ENCODE results near the gene DCDC2. TPM values are rescaled to one million over a fixed set of nuclear protein-coding genes. Genes with fewer than 3 reads are reported as not detected.
A peak's percentile ranks its signal among the peaks of the same experiment; 100 is the strongest.

Gene DCDC2
- total and polyA plus RNA-seq, 2 donors from 2014 or later = 22.1 to 110 TPM

DNA sequence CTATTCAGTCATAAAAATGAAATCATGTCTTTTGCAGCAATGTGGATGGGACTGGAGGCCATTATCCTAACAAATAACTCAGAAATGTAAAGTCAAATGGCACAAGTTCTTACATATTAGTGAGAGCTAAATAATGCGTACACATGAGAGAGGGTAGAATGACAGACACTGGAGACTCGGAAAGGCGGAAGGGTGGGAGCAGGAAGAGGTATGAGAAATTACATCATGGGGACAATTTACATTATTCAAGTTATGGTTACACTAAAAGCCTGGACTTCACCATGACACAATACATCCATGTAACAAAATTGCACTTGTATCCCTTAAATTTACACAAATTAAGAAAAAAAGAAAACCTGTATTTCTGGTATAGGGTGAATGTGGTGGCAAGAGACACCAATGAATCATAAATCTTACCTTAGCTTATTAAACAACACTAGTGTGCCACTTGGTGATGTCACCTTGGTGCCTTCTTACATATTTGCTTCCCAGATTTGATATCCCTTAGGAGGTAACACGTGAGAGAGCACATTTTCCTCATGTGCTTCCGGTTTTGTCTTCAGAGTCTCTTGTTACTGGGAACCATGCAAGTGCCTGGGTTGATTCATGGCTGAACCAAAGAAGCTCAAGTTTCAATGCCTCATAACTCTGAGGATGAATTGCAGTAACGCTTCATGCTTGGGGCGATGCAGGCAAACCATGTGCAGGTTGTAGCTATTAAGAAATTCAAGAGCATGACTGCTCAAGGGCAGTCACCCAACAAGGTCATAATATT is 84.6 kb downstream of the DCDC2 start:
- no peak overlapping the region for H3K9ac ChIP-seq (ENCODE audit: low read length in 3 of 3)
- intact Hi-C loops (cut with DNase I) = no loop called here
- TF ChIP-seq, protein P1, sequence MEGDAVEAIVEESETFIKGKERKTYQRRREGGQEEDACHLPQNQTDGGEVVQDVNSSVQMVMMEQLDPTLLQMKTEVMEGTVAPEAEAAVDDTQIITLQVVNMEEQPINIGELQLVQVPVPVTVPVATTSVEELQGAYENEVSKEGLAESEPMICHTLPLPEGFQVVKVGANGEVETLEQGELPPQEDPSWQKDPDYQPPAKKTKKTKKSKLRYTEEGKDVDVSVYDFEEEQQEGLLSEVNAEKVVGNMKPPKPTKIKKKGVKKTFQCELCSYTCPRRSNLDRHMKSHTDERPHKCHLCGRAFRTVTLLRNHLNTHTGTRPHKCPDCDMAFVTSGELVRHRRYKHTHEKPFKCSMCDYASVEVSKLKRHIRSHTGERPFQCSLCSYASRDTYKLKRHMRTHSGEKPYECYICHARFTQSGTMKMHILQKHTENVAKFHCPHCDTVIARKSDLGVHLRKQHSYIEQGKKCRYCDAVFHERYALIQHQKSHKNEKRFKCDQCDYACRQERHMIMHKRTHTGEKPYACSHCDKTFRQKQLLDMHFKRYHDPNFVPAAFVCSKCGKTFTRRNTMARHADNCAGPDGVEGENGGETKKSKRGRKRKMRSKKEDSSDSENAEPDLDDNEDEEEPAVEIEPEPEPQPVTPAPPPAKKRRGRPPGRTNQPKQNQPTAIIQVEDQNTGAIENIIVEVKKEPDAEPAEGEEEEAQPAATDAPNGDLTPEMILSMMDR (IDR thresholded peaks at IDR 0.05; ENCODE audit: borderline replicate concordance, extremely low read depth, insufficient read depth) = no peak
- H3K27ac ChIP-seq (ENCODE audit: low read depth in 2 of 2, low read length in 2 of 2) = peak overlapping the region in 1 of 2 donors; percentile 9
- H3K4me1 ChIP-seq (ENCODE audit: control insufficient read depth in 2 of 3, insufficient read depth in 2 of 3, low read depth in 1 of 3, low read length in 3 of 3) = peaks cover 3 to 8% (median 6%) of the 10 kb centered on the region in 3 donors
- DNase-seq = peak in 4 of 5 donors; percentile 72 to 94 (median 84)
- no peaks in the 10 kb centered on the region for H3K27me3 ChIP-seq (ENCODE audit: control insufficient read depth, insufficient read depth, low read length)
- H3K36me3 ChIP-seq (ENCODE audit: control insufficient read depth in 2 of 3, insufficient read depth in 3 of 3, low read length in 3 of 3) = no peaks in the 10 kb centered on the region
- H3K9me3 ChIP-seq (ENCODE audit: control insufficient read depth in 2 of 3, insufficient read depth in 1 of 3, low read length in 3 of 3) = no peaks in the 10 kb centered on the region
- FAIRE-seq = no peak
- no peak overlapping the region for H3K4me3 ChIP-seq (ENCODE audit: low read length in 3 of 3)

DNA sequence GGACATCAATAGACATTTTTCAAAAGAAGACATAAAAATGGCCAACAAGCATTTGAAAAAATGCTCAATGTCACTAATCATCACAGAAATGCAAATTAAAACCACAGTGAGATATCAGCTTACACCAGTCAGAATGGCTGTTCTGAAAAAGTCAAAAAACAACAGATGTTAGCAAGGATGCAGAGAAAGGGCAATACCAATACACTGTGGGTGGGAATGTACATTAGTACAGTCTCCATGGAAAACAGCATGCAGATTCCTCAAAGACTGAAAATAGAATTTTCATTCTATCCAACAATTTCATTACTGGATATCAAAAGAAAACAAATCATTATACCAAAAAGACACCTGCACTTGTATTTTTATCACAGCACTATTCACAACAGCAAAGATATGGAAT is 85.3 kb downstream of the DCDC2 start:
- no peak overlapping the region for H3K27ac ChIP-seq (ENCODE audit: low read depth in 2 of 2, low read length in 2 of 2)
- H3K36me3 ChIP-seq (ENCODE audit: control insufficient read depth in 2 of 3, insufficient read depth in 3 of 3, low read length in 3 of 3) = no peaks in the 10 kb centered on the region
- no peaks in the 10 kb centered on the region for H3K9me3 ChIP-seq (ENCODE audit: control insufficient read depth in 2 of 3, insufficient read depth in 1 of 3, low read length in 3 of 3)
- DNase-seq = peak in 1 of 5 donors; percentile 9
- H3K4me3 ChIP-seq (ENCODE audit: low read length in 3 of 3) = no peak overlapping the region
- intact Hi-C loops (cut with DNase I) = no loop called here
- H3K4me1 ChIP-seq (ENCODE audit: control insufficient read depth in 2 of 3, insufficient read depth in 2 of 3, low read depth in 1 of 3, low read length in 3 of 3) = peaks cover 3 to 8% (median 6%) of the 10 kb centered on the region in 3 donors
- H3K27me3 ChIP-seq (ENCODE audit: control insufficient read depth, insufficient read depth, low read length) = no peaks in the 10 kb centered on the region
- TF ChIP-seq, protein P1 (IDR thresholded peaks at IDR 0.05; ENCODE audit: borderline replicate concordance, extremely low read depth, insufficient read depth) = no peak
- H3K9ac ChIP-seq (ENCODE audit: low read length in 3 of 3) = no peak overlapping the region
- no peak for FAIRE-seq

DNA sequence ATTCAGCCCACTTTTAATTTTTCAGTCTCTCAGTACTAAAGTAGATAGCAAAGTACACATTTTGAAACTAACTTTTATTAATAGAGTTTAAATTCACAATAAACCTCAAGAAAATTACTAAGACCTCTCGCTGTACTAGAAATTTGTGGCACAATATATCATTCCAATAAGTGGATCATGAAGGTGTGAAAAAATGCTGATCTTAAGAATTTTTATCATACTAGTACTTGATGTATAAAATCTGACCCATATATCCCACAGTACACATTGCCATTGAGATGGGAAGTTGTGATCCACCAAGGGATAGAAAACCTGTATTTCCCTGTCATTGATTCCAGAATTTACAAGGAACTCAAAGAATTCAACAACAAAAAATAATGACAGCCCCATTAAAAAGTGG is 85.7 kb downstream of the DCDC2 start:
- Histone ChIP-seq H3K4me3 (ENCODE audit: low read length in 3 of 3) (no peak overlapping the region), H3K27me3 (ENCODE audit: control insufficient read depth, insufficient read depth, low read length) (no peaks in the 10 kb centered on the region), H3K36me3 (ENCODE audit: control insufficient read depth in 2 of 3, insufficient read depth in 3 of 3, low read length in 3 of 3) (no peaks in the 10 kb centered on the region), H3K9ac (ENCODE audit: low read length in 3 of 3) (no peak overlapping the region), H3K27ac (ENCODE audit: low read depth in 2 of 2, low read length in 2 of 2) (no peak overlapping the region), H3K4me1 (ENCODE audit: control insufficient read depth in 2 of 3, insufficient read depth in 2 of 3, low read depth in 1 of 3, low read length in 3 of 3) (peaks cover 3 to 8% (median 6%) of the 10 kb centered on the region in 3 donors), H3K9me3 (ENCODE audit: control insufficient read depth in 2 of 3, insufficient read depth in 1 of 3, low read length in 3 of 3) (no peaks in the 10 kb centered on the region)
- DNase-seq (no peak), FAIRE-seq (no peak)
- TF ChIP-seq, protein P1 (IDR thresholded peaks at IDR 0.05; ENCODE audit: borderline replicate concordance, extremely low read depth, insufficient read depth) = no peak
- intact Hi-C loops (cut with DNase I) = no loop called here

All from kidney (tissue), 14 donors.